Fibroblast of the conjunctiva (primary cell): ENCODE measurements around the gene PAX7.
"Not testable (repeated sequence)": the region's sequence is repeated elsewhere in the genome, so short reads cannot be mapped to it uniquely, and the experiment has no call there.

ENCODE experiments used
- DNase-seq: peaks from one replicate; pipeline ENCODE4 v3.0.0-alpha.2; 2010; ENCODE audit warnings: low read depth

Gene PAX7

DNA sequence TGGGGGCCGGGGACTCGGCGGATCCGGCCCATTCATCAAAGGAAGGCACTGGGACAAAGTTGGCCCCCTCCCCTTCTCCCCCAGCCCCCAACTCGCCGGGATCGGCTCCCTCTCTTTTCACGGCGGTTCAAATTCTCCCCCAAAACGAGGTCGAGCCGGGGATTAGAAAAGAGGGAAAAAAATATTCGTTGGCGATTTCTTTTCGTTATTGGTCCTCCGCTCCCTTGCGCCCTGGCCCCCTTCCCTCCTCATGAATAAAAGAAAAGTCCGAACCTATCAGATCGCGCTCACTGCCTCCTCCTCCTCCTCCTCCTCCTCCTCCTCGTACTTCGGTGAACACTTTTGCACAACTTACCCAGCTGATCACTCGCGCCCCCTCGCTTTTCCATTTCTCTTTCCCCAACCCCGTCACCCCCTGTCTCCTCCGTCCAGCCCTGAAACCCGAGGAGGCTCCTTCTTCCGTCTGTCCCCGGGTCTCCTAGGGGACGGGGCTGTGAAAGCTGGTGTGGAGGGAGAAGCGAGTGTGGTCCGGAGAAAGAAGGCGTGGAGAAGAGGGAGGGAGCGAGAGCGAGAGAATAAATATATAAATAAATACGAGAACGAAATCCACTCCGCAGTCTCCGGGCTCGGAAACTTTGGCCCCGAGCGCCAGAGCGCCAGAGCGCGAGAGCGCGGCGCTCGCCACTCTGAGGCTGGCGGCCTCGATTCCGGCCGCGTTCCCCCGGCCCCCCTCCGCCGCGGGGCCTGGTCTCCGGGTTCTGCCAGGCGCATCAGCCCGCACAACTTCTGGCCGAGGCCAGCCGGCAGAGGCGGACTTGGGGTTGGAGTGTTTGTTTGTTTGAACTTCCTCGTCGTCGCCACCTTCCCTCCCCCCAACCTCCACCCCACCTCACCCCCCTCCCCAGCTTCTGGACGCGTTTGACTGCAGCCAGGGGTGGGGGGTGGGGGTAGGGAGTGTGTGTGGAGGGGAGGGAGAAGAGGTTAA is at the start of gene PAX7:
Gene PAX7 (plus strand): TSS at position 336 of the 985 bp plus-strand sequence. CDS start 758 bp downstream, outside the sequence.
- DNase-seq = no peak

DNA sequence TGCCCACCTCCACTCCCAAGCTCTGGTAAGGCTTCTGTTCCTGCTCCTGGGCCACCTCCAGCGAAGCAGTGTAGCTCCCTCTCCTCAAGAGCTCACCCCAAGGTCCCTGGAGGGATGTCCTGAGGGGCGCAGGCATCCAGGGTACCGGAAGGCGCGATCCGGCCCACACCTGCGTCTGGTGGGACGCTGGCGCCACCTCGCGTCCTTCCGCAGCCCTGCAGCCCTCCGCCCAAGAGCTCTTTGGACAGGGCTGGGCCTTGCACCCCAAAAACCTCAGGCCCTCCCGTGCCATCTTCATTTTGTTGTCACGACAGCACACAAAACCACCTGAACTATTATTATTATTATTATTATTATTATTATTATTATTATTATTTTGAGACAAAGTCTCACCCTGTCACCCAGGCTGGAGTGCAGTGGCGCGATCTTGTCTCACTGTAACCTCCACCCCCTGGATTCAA is 49.2 kb upstream of the PAX7 start:
- DNase-seq = no peak

GRCh38 chr1:18582890-18583289 is 47.8 kb upstream of the PAX7 start:
- DNase-seq = no peak

DNA sequence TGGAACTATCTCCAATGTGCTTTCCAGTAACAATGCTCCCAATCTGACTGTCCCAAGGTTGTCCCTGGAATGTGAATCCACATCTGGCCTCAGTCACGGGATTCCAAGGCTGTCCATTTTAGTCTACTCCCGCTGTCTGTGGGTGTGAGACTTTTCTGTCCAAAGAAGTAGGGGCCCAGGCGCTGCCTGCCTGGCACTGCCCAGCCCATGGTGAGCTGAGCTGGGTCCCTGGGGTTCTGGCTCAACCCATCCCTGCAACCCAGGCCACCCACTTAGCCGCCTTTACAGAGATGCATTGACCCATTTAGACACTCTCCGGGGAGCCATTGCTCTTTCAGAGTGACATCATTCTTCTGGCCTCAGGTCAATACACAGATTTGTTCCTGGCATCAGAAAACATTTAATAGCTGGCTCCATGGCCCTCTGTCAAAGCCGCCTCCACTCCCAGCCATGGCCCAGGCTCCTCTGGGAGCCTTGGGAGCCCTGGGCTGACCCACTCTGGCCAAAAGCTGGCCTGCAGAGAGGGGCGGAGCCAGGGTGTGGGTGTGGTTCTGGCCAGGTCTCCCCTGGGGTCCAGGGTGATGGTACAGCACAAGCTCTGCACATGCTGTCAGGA is 47.2 kb upstream of the PAX7 start:
- no peak for DNase-seq

- DNase-seq = not testable (repeated sequence)
Observed at GRCh38 chr1:18586016-18586415, 44.6 kb upstream of the PAX7 start.

DNA sequence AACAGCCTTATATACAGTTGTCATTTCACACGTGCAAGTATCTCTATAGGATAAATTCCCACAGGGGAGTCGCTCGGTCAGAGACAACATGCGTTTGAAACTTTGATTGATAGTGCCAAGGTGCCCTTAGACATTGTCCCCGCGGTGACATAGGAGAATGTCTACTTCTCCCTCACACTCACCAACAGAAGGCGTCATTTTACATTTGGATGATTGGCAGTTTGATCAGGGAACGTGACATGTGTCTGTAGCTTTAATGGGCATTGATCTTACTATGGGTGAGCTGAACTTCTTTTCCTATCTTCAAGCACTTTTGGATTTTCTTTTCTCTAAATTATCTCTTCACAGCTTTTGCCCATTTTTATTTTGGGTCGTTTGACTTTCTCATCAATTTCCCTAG is 42.6 kb upstream of the PAX7 start:
- DNase-seq = no peak

DNA sequence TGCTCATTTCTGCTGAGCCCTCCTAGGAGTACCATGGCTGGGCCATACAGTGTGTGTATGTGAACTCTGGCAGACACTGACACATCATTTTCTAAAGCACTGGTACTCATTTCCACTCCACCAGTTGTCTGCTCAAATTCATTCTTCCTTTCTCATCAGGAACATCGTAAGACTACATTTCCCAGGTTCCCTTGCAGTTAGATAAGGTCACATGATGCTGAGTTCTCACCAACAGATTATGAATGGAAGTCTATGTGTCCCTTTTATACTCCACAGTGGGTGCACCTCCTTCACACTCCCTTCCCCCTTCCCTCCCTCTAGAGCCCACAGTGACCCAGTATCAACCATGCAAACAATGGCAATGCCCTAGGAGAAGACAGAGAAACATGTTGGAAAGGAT is 38.3 kb upstream of the PAX7 start:
- DNase-seq = no peak

GRCh38 chr1:18597160-18598042 is 33.2 kb upstream of the PAX7 start:
- DNase-seq = peak; percentile 13

DNA sequence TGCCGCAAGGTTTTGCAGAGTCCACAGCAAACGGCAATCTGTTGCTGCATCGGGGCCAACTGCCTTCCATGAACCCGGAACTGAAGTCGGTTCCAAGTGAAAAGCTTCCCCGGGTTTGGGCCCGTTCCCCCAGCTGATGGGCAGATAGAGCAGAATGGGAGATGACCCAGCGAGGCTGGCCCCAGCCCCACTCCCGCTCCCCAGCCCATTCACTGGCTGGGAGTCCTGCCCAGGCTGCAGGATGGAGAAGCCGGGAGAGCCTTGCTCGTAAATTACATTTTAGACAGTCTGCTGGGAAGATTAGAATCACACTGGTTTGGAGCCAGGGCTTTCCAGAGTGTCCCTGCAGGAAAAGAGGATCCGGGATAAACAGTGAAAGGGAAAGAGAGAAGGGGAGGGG is 31.6 kb upstream of the PAX7 start:
- no peak for DNase-seq

GRCh38 chr1:18599704-18600103 is 30.9 kb upstream of the PAX7 start:
- no peak for DNase-seq

DNA sequence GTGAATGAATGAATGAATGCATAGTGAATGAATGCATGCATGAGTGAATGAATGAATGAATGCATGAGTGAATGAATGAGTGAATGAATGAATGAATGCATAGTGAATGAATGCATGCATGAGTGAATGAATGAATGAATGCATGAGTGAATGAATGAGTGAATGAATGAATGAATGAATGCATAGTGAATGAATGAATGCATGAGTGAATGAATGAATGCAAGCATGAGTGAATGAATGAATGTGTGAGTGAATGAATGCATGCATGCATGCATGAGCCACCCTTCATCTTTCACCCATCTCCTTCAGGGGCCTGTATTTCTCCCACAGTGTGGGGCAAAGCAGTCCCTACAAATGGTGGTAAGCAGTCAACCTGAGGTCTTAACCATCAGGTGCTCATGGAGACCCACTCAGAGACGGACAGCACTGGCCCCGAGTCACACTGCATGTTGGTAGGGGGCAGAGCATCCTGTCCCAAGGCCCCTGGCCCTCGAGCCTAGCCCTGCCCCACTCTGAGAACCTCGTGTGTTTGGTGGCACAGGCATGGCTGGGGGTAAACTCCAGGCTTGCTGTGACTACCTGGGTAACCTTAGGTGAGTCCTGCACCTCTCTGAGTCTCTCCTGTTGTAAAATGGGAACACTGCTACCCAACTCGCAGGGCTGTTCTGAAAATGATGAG is 28.0 kb upstream of the PAX7 start:
- no peak for DNase-seq

- no peak for DNase-seq
Observed at GRCh38 chr1:18603212-18603852, 27.3 kb upstream of the PAX7 start.

- DNase-seq = no peak
Observed at GRCh38 chr1:18606443-18607288, 24.0 kb upstream of the PAX7 start.

DNA sequence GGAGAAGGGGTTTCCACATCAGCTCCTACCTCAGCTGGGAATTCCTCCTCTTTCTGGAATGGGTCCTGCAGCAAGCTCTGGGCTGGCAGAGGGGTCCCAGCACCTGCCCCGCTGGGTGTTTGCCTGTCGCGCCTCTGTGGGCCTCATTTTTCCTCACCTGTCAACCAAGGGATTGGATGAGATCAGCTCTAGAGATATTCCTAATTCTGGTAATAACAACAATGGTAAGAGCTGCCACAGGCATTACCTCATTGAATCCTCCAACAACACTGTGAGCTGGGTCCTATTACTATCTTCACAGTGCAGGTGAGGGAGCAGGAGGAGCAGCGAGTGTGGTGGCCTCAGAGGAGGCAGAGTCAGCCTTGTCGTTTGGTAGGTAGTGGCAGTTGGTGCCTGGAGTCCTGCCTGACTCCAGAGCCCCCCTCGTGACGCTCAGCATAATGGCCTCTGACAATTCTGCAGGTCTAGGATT is 23.3 kb upstream of the PAX7 start:
- DNase-seq = no peak

- DNase-seq = no peak
Observed at GRCh38 chr1:18608534-18608933, 22.1 kb upstream of the PAX7 start.

DNA sequence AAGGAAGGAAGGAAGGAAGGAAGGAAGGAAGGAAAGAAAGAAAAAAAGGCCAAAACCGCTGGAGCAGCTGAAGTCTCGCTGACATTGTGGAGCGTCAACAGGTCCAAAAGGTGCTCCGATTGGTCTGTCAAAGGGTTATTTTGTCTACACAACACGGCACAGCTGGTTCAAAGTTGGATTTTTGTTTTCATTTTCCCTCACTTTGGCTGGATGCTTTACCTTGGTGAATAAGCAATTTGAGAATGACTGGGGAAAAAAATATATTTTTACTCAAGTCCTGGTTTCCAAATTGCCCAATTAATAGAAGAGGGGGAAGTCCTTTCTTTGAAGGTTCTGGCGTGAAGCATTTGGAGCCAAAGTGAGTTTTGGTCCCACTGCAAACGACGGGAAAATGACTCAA is 19.3 kb upstream of the PAX7 start:
- no peak for DNase-seq

DNA sequence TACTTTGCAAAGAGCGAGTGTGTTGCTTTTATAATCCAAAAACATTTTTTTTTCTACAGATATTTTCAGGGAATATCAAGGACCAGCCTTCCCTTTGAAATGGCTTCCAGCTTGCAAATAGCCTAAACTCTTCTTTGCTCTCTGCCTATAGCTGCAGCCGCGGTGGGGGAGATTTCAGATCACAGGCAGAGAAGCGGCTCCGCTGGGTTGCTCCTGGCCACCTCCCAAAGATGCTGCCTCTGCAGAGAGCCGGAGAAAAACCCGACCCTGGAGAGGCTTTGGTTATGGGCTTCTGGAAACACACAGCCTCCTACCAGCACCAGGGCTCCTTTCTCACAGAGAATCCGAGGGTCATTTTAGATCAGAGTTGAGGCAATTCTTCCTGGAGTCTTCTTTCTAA is 18.6 kb upstream of the PAX7 start:
- DNase-seq = no peak

- no peak for DNase-seq
Observed at GRCh38 chr1:18614069-18614735, 16.4 kb upstream of the PAX7 start.
